ENCODE results near the gene CACNA1C. TPM values are rescaled to one million over a fixed set of nuclear protein-coding genes. Genes with fewer than 3 reads are reported as not detected.

The CACNA1C gene
- total RNA-seq, 1 donor from 2014 or later, result 15.6 TPM

DNA sequence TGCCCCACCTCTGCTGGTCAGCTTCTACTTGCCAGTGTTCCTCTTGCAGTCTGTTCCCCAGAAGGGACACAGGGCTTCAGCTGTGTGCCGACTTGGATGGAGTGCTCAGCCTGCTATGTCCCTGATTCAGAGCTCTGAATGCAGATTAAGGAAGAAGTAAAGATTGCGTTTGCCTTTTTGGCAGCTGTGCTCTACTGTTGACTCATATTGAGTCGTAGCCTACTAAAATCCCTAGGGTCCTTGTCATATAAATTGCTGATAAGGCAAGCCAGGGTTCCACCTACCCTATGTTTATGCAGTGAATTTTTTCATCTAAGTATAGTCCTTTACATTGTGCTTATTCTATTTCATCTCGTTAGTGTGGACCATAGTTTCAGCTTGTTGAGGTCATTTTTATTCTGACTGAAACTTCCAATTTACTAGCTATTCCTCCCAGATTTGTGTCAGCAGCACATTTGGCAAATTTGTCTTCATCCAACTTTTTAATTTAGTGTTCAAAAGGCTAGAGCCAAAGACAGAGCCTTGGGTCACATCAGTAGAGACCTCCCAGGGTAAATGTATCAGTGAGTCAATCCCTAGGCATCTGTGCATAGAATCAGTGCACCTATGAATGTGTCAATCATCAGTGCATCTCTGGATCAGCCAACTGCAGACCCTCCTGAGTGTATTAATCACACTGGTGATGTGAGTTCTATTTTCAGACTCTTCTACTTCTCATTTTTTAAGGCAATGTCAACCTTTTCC, 31.9 kb downstream of the CACNA1C start:
- Histone ChIP-seq H3K4me3 (no peak overlapping the region), H3K9me3 (no peaks in the 10 kb centered on the region), H3K27me3 (no peaks in the 10 kb centered on the region), H3K27ac (no peak overlapping the region), H3K4me1 (no peaks in the 10 kb centered on the region), H3K36me3 (no peaks in the 10 kb centered on the region)
- DNase-seq, result no peak
- ATAC-seq, result no peak
- intact Hi-C loops (cut with DNase I), result no loop called here
- TF ChIP-seq, protein P1, sequence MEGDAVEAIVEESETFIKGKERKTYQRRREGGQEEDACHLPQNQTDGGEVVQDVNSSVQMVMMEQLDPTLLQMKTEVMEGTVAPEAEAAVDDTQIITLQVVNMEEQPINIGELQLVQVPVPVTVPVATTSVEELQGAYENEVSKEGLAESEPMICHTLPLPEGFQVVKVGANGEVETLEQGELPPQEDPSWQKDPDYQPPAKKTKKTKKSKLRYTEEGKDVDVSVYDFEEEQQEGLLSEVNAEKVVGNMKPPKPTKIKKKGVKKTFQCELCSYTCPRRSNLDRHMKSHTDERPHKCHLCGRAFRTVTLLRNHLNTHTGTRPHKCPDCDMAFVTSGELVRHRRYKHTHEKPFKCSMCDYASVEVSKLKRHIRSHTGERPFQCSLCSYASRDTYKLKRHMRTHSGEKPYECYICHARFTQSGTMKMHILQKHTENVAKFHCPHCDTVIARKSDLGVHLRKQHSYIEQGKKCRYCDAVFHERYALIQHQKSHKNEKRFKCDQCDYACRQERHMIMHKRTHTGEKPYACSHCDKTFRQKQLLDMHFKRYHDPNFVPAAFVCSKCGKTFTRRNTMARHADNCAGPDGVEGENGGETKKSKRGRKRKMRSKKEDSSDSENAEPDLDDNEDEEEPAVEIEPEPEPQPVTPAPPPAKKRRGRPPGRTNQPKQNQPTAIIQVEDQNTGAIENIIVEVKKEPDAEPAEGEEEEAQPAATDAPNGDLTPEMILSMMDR (IDR thresholded peaks at IDR 0.05), result no peak

DNA sequence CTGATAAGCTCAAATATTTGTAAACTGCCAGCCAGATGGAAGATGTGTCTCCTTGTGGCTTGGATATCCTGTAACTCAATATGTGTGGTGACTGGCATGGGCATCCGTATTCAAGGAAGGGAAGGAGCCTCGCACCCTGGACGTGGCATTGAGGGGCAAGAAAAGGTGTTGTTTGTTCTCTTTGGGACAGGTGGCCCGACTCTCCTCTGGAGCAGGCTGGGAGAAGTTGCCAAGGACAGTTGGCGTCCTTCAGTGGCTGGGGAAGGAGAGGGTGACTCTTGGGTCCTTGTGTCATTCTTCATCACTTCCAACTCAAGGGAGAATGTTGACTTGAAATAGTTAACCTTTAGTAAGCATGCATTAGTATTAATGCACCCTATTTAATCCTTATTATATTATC, 39.6 kb downstream of the CACNA1C start:
- Histone ChIP-seq H3K27ac (no peak overlapping the region), H3K27me3 (no peaks in the 10 kb centered on the region), H3K4me3 (no peak overlapping the region), H3K9me3 (no peaks in the 10 kb centered on the region), H3K36me3 (no peaks in the 10 kb centered on the region), H3K4me1 (peaks cover 11% of the 10 kb centered on the region)
- TF ChIP-seq, protein P1 (IDR thresholded peaks at IDR 0.05), result no peak
- intact Hi-C loops (cut with DNase I), result no loop called here
- peak; percentile 29 for DNase-seq
- ATAC-seq, result no peak

DNA sequence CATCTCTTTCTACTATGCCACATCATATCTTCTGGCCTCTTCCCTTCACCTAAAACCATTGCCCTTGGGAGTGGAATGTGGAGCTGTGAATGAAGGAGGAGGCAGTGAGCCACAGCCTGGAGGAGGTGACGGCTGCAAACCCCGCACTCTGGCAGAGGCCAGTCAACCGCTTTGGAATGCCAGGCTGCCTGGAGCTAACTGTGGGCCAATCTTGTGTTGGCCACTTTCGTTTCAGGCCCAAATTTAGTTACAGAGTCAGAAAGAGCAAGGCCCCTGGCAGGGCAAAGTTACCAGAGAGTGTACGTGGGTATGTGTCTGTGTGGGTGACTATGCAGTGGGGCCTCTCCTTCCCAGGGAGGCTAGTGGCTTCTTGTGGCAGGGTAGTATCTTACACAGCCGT, 40.1 kb downstream of the CACNA1C start:
- H3K36me3 ChIP-seq, result no peaks in the 10 kb centered on the region
- H3K9me3 ChIP-seq, result no peaks in the 10 kb centered on the region
- peaks cover 11% of the 10 kb centered on the region for H3K4me1 ChIP-seq
- peak; percentile 28 for DNase-seq
- intact Hi-C loops (cut with DNase I), result no loop called here
- H3K27me3 ChIP-seq, result no peaks in the 10 kb centered on the region
- peak; percentile 13 for ATAC-seq
- TF ChIP-seq, protein P1 (IDR thresholded peaks at IDR 0.05), result no peak
- H3K4me3 ChIP-seq, result no peak overlapping the region
- H3K27ac ChIP-seq, result no peak overlapping the region

DNA sequence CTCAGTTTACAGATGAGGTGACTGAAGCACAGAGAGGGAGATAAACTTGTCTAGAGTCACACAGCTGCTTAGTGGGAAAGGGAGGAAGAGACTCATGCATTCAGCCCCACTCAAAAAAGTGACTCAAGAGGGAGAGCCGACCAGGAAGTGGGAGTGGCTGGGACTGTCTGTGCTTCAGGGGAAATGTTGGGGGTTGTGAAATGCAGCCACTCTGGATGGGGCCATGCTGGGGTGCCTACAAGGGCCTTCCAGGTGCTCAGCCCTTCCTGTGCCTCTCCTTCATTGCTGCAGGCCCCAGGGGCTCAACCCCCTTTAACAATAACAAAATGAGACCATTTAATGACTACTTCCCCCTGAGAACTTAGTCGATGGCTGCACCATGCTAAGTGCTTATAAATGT, 41.8 kb downstream of the CACNA1C start:
- peak; percentile 66 for DNase-seq
- H3K27ac ChIP-seq, result no peak overlapping the region
- H3K9me3 ChIP-seq, result no peaks in the 10 kb centered on the region
- intact Hi-C loops (cut with DNase I), result no loop called here
- peaks cover 11% of the 10 kb centered on the region for H3K4me1 ChIP-seq
- no peaks in the 10 kb centered on the region for H3K27me3 ChIP-seq
- TF ChIP-seq, protein P1 (IDR thresholded peaks at IDR 0.05), result no peak
- H3K36me3 ChIP-seq, result no peaks in the 10 kb centered on the region
- ATAC-seq, result peak; percentile 78
- no peak overlapping the region for H3K4me3 ChIP-seq

DNA sequence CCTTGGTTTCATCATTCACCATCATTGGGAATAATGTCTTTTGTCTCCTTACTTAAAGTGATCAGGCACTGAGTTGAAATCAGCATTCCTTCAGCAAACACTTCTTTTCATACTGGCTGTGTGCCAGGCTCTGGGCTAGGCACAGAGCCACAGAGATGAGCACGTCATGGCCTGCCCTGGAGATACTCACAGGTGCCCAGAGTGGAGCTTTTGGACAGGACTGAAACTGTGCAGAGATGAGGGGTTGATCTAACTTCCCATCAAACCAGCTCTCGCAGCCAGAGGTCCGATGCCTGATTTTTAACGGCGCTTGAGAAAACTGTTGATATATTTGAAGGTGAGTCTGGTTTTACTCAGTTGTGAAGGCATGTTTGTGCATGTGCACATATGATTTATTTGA, 43.1 kb downstream of the CACNA1C start:
- Histone ChIP-seq H3K27me3 (no peaks in the 10 kb centered on the region), H3K36me3 (no peaks in the 10 kb centered on the region), H3K27ac (no peak overlapping the region), H3K4me3 (no peak overlapping the region), H3K4me1 (peaks cover 11% of the 10 kb centered on the region), H3K9me3 (no peaks in the 10 kb centered on the region)
- ATAC-seq, result no peak
- DNase-seq, result peak; percentile 21
- TF ChIP-seq, protein P1 (IDR thresholded peaks at IDR 0.05), result no peak
- intact Hi-C loops (cut with DNase I), result no loop called here

All from upper lobe of right lung (tissue), 1 donor.